GM18909 (cell line): ENCODE results near the gene MYZAP.

ENCODE experiments used
- ATAC-seq: cut with Tn5 transposase; IDR thresholded peaks from one replicate; pipeline ENCODE4 v1.9.1; 2021; ENCODE audit warnings: mild to moderate bottlenecking; ENCODE audit not compliant: unreplicated experiment, poor library complexity

The MYZAP gene

GRCh38 chr15:57591822-57592367 is at the start of gene MYZAP:
Gene MYZAP (plus strand): TSS chr15:57591904. CDS start chr15:57592035, 131 bp downstream.
- no peak for ATAC-seq

GRCh38 chr15:57542505-57542817 is 49.2 kb upstream of the MYZAP start:
- no peak for ATAC-seq

GRCh38 chr15:57544848-57545480 is 46.7 kb upstream of the MYZAP start:
- ATAC-seq: no peak

- no peak for ATAC-seq
Observed at GRCh38 chr15:57545995-57546394, 45.7 kb upstream of the MYZAP start.

GRCh38 chr15:57547243-57547755 is 44.4 kb upstream of the MYZAP start:
- no peak for ATAC-seq

GRCh38 chr15:57548351-57548750 is 43.4 kb upstream of the MYZAP start:
- no peak for ATAC-seq

- ATAC-seq: no peak
Observed at GRCh38 chr15:57548835-57549234, 42.9 kb upstream of the MYZAP start.

GRCh38 chr15:57549935-57550334 is 41.8 kb upstream of the MYZAP start:
- ATAC-seq: no peak

GRCh38 chr15:57550640-57551039 is 41.1 kb upstream of the MYZAP start:
- ATAC-seq: no peak

- ATAC-seq: no peak
Observed at GRCh38 chr15:57551715-57552677, 39.7 kb upstream of the MYZAP start.

- ATAC-seq: no peak
Observed at GRCh38 chr15:57552678-57553334, 38.9 kb upstream of the MYZAP start.

- ATAC-seq: no peak
Observed at GRCh38 chr15:57553526-57553925, 38.2 kb upstream of the MYZAP start.

- ATAC-seq: no peak
Observed at GRCh38 chr15:57554063-57554811, 37.5 kb upstream of the MYZAP start.

GRCh38 chr15:57554812-57555179 is 36.9 kb upstream of the MYZAP start:
- ATAC-seq: no peak

- no peak for ATAC-seq
Observed at GRCh38 chr15:57555270-57555669, 36.4 kb upstream of the MYZAP start.

GRCh38 chr15:57556040-57556439 is 35.7 kb upstream of the MYZAP start:
- no peak for ATAC-seq

- ATAC-seq: no peak
Observed at GRCh38 chr15:57557267-57557666, 34.4 kb upstream of the MYZAP start.

GRCh38 chr15:57557810-57558209 is 33.9 kb upstream of the MYZAP start:
- ATAC-seq: no peak

GRCh38 chr15:57559875-57560274 is 31.8 kb upstream of the MYZAP start:
- peak; percentile 40 for ATAC-seq
